GM19397 (cell line): ENCODE results near the gene NKX2-3.

Experiments used
- ATAC-seq: cut with Tn5 transposase; IDR thresholded peaks from one replicate; pipeline ENCODE4 v1.9.1; 2021; ENCODE audit warnings: mild to moderate bottlenecking, moderate library complexity; ENCODE audit not compliant: unreplicated experiment

NKX2-3 gene

GRCh38 chr10:99537989-99538917 lies 5.5 kb downstream of the NKX2-3 start:
- ATAC-seq = no peak

- no peak for ATAC-seq
Measured at GRCh38 chr10:99539120-99539519, 6.4 kb downstream of the NKX2-3 start.

GRCh38 chr10:99539820-99540219 lies 7.1 kb downstream of the NKX2-3 start:
- no peak for ATAC-seq

- ATAC-seq = no peak
Measured at GRCh38 chr10:99540306-99540656, 7.5 kb downstream of the NKX2-3 start.

DNA sequence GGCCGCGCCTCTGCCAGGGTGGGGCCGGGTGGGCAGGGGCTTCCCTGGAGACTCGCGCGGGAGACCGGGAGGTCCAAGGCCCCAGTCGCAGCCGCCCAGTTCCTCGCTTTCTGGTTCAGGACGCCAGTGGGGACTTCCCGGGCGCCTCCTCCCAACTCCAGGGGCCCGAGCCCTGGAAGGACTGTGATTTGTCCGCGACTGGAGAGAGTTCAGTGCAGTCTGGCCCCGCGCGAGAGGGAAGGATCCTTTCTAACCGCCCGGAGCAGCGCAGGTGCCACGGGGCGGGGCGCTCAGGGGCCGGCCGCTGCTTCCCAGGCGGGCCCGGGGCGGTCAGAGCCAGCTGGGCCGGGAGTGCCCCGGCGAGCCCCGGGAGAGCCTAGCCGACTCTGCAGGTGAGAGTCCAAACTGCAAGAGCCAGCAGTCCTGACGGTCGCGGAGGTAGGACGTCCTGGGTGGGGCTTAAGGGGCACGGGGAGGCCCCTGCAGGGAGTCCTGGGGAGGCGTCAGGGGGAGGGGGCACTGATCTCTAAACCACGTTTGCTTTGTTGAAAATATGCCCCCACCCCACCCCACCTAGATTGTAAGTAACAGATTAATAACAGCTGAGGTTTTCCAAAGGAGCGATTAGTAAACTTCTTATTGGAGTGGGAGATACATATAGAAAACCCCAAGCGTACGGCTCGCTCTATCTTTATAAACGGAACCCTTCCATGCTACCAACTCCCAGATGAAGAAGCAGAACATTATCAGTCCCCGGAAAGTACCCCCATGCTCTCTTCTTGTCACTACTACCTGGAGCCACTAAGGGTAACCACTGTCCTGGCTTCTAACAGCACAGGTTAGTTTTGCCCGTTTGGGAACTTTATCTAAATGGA lies 8.2 kb downstream of the NKX2-3 start:
- no peak for ATAC-seq

GRCh38 chr10:99544322-99544721 lies 11.6 kb downstream of the NKX2-3 start:
- ATAC-seq = no peak

- no peak for ATAC-seq
Measured at GRCh38 chr10:99548041-99548530, 15.3 kb downstream of the NKX2-3 start.

DNA sequence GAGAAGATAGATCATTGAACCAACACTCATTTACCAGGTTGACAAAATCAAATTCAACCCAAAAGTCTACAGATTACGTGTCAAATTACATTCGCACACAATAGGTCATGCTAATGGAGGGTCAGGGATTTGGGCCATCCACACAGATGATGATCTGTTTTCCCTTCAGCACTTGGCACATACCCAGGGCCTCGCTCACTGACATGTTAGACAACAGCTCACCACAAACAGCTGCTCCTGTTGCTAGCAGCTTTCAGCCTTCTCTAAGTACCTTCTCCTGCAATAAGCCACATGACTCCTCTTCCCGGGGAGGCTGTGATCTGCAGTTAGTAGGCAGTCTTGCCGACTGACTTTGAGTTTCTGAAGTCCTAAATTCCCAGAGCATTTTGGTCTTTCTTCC lies 18.4 kb downstream of the NKX2-3 start:
- no peak for ATAC-seq

DNA sequence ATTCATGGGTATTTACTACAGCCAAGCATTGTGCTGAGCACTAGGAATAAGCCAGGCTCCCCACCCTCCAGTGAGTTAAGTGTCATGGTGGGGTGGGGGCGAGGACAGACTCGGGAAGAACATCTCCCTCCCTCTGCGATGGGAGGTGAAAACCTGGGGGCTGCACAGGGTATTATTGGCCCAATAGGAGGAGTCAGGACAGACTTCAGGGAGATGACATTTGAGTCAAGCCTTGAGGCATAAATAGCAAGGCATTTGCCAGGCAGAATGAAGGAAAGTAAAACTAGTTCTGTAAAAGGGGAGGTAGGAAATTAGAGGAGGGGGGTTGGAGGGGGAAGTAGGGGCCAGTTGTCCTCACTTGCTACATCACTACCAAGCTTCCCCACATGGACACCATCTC lies 18.9 kb downstream of the NKX2-3 start:
- ATAC-seq = no peak

GRCh38 chr10:99555371-99555770 lies 22.6 kb downstream of the NKX2-3 start:
- no peak for ATAC-seq

DNA sequence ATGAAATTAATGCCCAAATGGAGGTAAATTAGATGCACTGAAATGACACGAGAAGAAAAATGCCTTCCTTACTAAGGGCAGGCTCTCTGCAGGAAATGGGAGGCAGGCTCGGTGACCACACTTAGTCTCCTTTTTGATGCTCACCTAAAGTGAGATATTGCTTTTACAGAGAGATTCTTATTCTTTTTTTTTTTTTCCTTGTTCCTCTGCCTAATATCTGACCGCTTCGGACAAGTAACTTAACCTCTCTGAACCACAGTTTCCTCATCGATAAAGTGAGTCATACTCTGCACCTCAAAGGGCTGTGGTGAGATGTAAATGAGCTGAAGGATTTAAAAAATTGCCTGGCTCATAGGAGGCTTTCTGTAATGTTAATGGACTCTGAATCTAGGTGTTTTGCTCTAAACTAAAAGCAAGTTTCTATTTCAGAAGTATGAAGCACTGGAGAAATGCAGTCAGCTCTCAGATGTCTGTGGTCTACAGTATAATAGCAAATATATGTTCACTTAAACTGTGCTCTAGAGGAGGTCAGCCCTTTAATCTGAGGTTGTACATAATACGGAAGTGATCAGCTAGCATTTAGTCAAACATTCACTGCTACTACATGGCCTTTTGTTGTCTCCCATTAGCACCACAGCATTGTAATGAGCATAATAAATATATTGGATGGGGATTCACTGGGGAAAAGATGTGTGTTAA lies 23.2 kb downstream of the NKX2-3 start:
- peak; percentile 76 for ATAC-seq

- ATAC-seq = no peak
Measured at GRCh38 chr10:99557044-99557443, 24.3 kb downstream of the NKX2-3 start.

- no peak for ATAC-seq
Measured at GRCh38 chr10:99558708-99559107, 26.0 kb downstream of the NKX2-3 start.

GRCh38 chr10:99560277-99561126 lies 27.8 kb downstream of the NKX2-3 start:
- ATAC-seq = no peak

- ATAC-seq = no peak
Measured at GRCh38 chr10:99562631-99563030, 29.9 kb downstream of the NKX2-3 start.

- ATAC-seq = no peak
Measured at GRCh38 chr10:99564361-99564760, 31.6 kb downstream of the NKX2-3 start.

DNA sequence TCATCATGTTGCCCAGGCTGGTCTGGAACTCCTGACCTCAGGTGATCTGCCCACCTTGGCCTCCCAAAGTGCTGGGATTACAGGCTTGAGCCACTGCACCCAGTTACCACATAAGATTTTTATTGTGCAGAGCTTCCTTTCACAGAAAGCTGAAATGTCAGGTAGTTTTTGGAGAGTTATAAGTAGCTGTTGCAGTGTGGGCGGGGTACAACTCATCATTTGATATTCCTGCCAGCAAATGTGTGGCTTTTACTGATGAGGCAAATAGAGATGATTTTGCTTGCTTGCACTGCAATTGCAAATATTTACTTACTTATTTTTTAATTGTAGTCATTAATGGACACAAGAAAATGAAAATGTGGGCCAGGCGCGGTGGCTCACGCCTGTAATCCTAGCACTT lies 32.4 kb downstream of the NKX2-3 start:
- ATAC-seq = no peak

DNA sequence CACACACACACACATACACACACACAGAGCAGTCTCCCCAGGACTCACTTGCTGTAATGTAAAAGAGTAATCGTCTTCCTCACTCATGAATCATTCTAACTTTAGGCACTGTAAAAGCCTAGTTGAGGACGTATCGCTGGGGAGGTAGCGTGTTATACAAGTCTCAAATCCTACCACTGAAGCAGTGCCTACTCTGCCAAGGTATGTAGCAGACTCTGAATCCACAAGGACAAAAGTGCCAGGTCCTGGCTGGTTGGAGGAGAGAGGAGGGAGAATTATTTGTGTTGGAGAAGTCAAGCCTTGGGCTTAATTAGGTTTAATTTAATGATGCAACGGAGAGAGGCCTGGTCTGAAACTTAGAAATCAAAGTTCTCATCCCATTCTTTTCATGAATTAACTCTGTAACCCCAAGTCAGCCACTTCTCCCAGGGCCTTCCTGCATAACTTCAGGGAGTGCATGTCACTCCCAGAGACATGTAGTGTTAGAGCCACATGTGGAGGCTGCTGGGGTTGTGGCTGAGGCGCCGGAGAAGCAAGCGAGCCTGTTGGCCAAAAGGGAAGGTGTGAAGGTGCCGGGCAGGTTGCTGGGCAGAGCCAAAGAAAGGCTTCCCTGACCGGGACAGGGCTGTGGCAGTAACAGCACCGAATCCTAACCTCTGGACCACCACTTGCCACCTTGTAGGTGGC lies 36.7 kb downstream of the NKX2-3 start:
- ATAC-seq = no peak

DNA sequence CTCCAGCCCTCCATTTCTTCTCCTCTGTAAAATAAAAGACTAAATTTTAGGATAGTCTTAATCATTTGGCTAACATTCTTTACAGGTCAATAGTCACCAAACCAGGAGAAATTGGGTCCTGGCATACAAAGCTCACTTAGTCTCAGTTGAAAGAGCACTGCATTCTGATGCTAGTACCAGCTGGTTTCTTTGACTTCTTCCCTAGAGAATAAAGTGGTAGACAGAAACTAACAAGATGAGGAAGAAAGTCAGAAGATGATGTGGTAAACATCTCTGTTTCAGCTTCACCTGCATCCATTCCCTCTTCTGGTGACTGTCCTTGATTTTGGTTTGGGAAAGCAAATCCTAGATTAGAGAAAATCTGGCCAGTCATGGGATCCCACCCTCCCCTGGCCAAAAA lies 37.2 kb downstream of the NKX2-3 start:
- ATAC-seq = no peak

DNA sequence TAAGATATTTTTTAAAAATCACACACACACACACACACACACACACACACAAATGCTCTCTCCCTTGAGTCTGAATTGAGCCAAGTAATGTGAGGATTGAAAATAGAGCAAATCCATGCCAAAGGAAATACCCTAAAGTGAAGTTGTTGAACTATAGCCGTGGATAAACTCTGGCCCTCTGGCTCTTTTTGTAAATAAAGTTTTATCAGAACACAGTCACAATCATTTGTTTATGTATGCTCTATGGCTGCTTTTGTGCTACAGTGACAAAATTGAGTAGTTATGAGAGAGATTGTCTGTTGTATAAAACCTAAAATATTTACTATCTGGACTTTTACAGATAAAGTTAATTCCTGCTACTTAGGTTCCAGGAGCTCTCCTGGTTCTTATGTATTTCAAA lies 39.1 kb downstream of the NKX2-3 start:
- no peak for ATAC-seq
